Fibroblast of gingiva (primary cell): ENCODE data around the gene PSMA5.

Experiments
- DNase-seq: peaks from one replicate; pipeline ENCODE4 v3.0.0-alpha.2; 2011; ENCODE audit warnings: low read depth

Gene PSMA5

GRCh38 chr1:109367626-109368025, 58.6 kb downstream of the PSMA5 start:
- DNase-seq, result no peak

GRCh38 chr1:109365642-109366204, 60.5 kb downstream of the PSMA5 start:
- DNase-seq, result no peak

GRCh38 chr1:109361649-109362048, 64.6 kb downstream of the PSMA5 start:
- DNase-seq, result no peak

- DNase-seq, result no peak
These were observed 65.2 kb downstream of the PSMA5 start for GRCh38 chr1:109361069-109361468.

GRCh38 chr1:109357616-109358015, 68.6 kb downstream of the PSMA5 start:
- no peak for DNase-seq

GRCh38 chr1:109356915-109357314, 69.3 kb downstream of the PSMA5 start:
- DNase-seq, result no peak

GRCh38 chr1:109356505-109356904, 69.7 kb downstream of the PSMA5 start:
- no peak for DNase-seq

GRCh38 chr1:109354929-109355328, 71.3 kb downstream of the PSMA5 start:
- DNase-seq, result no peak

- no peak for DNase-seq
These were observed 74.8 kb downstream of the PSMA5 start for GRCh38 chr1:109351457-109351856.

GRCh38 chr1:109350655-109351054, 75.6 kb downstream of the PSMA5 start:
- DNase-seq, result no peak

GRCh38 chr1:109350182-109350581, 76.1 kb downstream of the PSMA5 start:
- no peak for DNase-seq
